ENCODE results near the gene PTPRN2.
"Not testable (repeated sequence)": the region's sequence is repeated elsewhere in the genome, so short reads cannot be mapped to it uniquely, and the experiment has no call there.

PTPRN2 gene

GRCh38 chr7:158357898-158358821, 229.5 kb downstream of the PTPRN2 start:
- DNase-seq, result no peak

GRCh38 chr7:158357106-158357897, 230.3 kb downstream of the PTPRN2 start:
- no peak for DNase-seq

- peak; percentile 82 for DNase-seq
These were observed 231.2 kb downstream of the PTPRN2 start for GRCh38 chr7:158356454-158356853.

- peak; percentile 67 for DNase-seq
These were observed 232.1 kb downstream of the PTPRN2 start for GRCh38 chr7:158355456-158356065.

- DNase-seq, result no peak
These were observed 232.8 kb downstream of the PTPRN2 start for GRCh38 chr7:158354861-158355260.

GRCh38 chr7:158353606-158354570, 233.7 kb downstream of the PTPRN2 start:
- DNase-seq, result peak; percentile 23

GRCh38 chr7:158351899-158352729, 235.5 kb downstream of the PTPRN2 start:
- DNase-seq, result not testable (repeated sequence)

GRCh38 chr7:158351481-158351880, 236.1 kb downstream of the PTPRN2 start:
- DNase-seq, result no peak

- DNase-seq, result no peak
These were observed 236.6 kb downstream of the PTPRN2 start for GRCh38 chr7:158351051-158351450.

GRCh38 chr7:158350166-158350900, 237.3 kb downstream of the PTPRN2 start:
- DNase-seq, result no peak

GRCh38 chr7:158348446-158348845, 239.2 kb downstream of the PTPRN2 start:
- DNase-seq, result no peak

- not testable (repeated sequence) for DNase-seq
These were observed 239.6 kb downstream of the PTPRN2 start for GRCh38 chr7:158348039-158348438.

GRCh38 chr7:158345731-158346130, 241.9 kb downstream of the PTPRN2 start:
- no peak for DNase-seq

- no peak for DNase-seq
These were observed 242.8 kb downstream of the PTPRN2 start for GRCh38 chr7:158344706-158345300.

- no peak for DNase-seq
These were observed 243.6 kb downstream of the PTPRN2 start for GRCh38 chr7:158343936-158344455.

GRCh38 chr7:158343526-158343925, 244.1 kb downstream of the PTPRN2 start:
- no peak for DNase-seq

- DNase-seq, result not testable (repeated sequence)
These were observed 246.5 kb downstream of the PTPRN2 start for GRCh38 chr7:158341097-158341496.

GRCh38 chr7:158336952-158337351, 250.7 kb downstream of the PTPRN2 start:
- DNase-seq, result not testable (repeated sequence)

- DNase-seq, result not testable (repeated sequence)
These were observed 255.1 kb downstream of the PTPRN2 start for GRCh38 chr7:158332516-158332915.

Measured in NCI-H146 (cell line).